ENCODE measurements around the gene GRK5. TPM values are rescaled to one million over a fixed set of nuclear protein-coding genes. Genes with fewer than 3 reads are reported as not detected.
"Not testable (repeated sequence)": the region's sequence is repeated elsewhere in the genome, so short reads cannot be mapped to it uniquely, and the experiment has no call there.

The GRK5 gene
- total and polyA plus RNA-seq, 4 donors, result 18.5 to 43.1 (median 40.3) TPM

- DNase-seq, result peak in 2 of 3 donors; percentile 50 to 66
- peaks cover 5 to 50% (median 25%) of the 10 kb centered on the region in 5 donors for H3K4me1 ChIP-seq (ENCODE audit: control insufficient read depth in 5 of 5, insufficient read depth in 5 of 5, low read length in 5 of 5)
- TF ChIP-seq CTCF (IDR thresholded peaks at IDR 0.05; ENCODE audit: control extremely low read depth, extremely low read depth), result no peak
- H3K27me3 ChIP-seq (ENCODE audit: control insufficient read depth in 3 of 3, insufficient read depth in 3 of 3, low read length in 2 of 3), result no peaks in the 10 kb centered on the region
- 53 to 55% methylated on average over 4 of the region's 4 CpGs for WGBS, 2 donors
- no peaks in the 10 kb centered on the region for H3K9me3 ChIP-seq (ENCODE audit: control insufficient read depth in 4 of 4, insufficient read depth in 3 of 4, low read length in 3 of 4)
- no peak overlapping the region for H3K27ac ChIP-seq (ENCODE audit: low read depth in 1 of 2, low read length in 1 of 2)
- no peak for ATAC-seq (ENCODE audit: insufficient read depth, low FRiP score)
- H3K9ac ChIP-seq (ENCODE audit: insufficient read depth in 1 of 2, low read length in 2 of 2), result peak overlapping the region in 1 of 2 donors; percentile 40
- H3K36me3 ChIP-seq (ENCODE audit: control insufficient read depth in 4 of 4, insufficient read depth in 4 of 4, low read length in 4 of 4), result no peaks in the 10 kb centered on the region
- H3K4me3 ChIP-seq, result no peak overlapping the region
Observed at GRCh38 chr10:119225083-119225658, 17.8 kb downstream of the GRK5 start.

- Histone ChIP-seq H3K4me3 (no peak overlapping the region), H3K4me1 (ENCODE audit: control insufficient read depth in 5 of 5, insufficient read depth in 5 of 5, low read length in 5 of 5) (peaks cover under 1 to 24% (median 20%) of the 10 kb centered on the region in 5 donors), H3K36me3 (ENCODE audit: control insufficient read depth in 4 of 4, insufficient read depth in 4 of 4, low read length in 4 of 4) (no peaks in the 10 kb centered on the region), H3K9ac (ENCODE audit: insufficient read depth in 1 of 2, low read length in 2 of 2) (no peak overlapping the region), H3K27me3 (ENCODE audit: control insufficient read depth in 3 of 3, insufficient read depth in 3 of 3, low read length in 2 of 3) (no peaks in the 10 kb centered on the region), H3K27ac (ENCODE audit: low read depth in 1 of 2, low read length in 1 of 2) (no peak overlapping the region), H3K9me3 (ENCODE audit: control insufficient read depth in 4 of 4, insufficient read depth in 3 of 4, low read length in 3 of 4) (no peaks in the 10 kb centered on the region)
- TF ChIP-seq CTCF (IDR thresholded peaks at IDR 0.05; ENCODE audit: control extremely low read depth, extremely low read depth), result no peak
- ATAC-seq (ENCODE audit: insufficient read depth, low FRiP score) (no peak), DNase-seq (no peak)
- WGBS, 2 donors, result 79 to 89% methylated on average over 6 of the region's 6 CpGs
Observed at GRCh38 chr10:119227825-119228224, 20.5 kb downstream of the GRK5 start.

- H3K9me3 ChIP-seq (ENCODE audit: control insufficient read depth in 4 of 4, insufficient read depth in 3 of 4, low read length in 3 of 4), result no peaks in the 10 kb centered on the region
- H3K9ac ChIP-seq (ENCODE audit: insufficient read depth in 1 of 2, low read length in 2 of 2), result no peak overlapping the region
- no peak for ATAC-seq (ENCODE audit: insufficient read depth, low FRiP score)
- H3K27ac ChIP-seq (ENCODE audit: low read depth in 1 of 2, low read length in 1 of 2), result no peak overlapping the region
- H3K4me3 ChIP-seq, result no peak overlapping the region
- DNase-seq, result no peak
- H3K27me3 ChIP-seq (ENCODE audit: control insufficient read depth in 3 of 3, insufficient read depth in 3 of 3, low read length in 2 of 3), result no peaks in the 10 kb centered on the region
- 50 to 61% methylated on average over 7 of the region's 7 CpGs for WGBS, 2 donors
- TF ChIP-seq CTCF (IDR thresholded peaks at IDR 0.05; ENCODE audit: control extremely low read depth, extremely low read depth), result no peak
- peaks cover 13 to 27% (median 20%) of the 10 kb centered on the region in 5 donors for H3K4me1 ChIP-seq (ENCODE audit: control insufficient read depth in 5 of 5, insufficient read depth in 5 of 5, low read length in 5 of 5)
- no peaks in the 10 kb centered on the region for H3K36me3 ChIP-seq (ENCODE audit: control insufficient read depth in 4 of 4, insufficient read depth in 4 of 4, low read length in 4 of 4)
Observed at GRCh38 chr10:119231654-119232053, 24.3 kb downstream of the GRK5 start.

GRCh38 chr10:119232439-119232838, 25.1 kb downstream of the GRK5 start:
- WGBS, 2 donors, result 76 to 85% methylated on average over 4 of the region's 4 CpGs
- not testable (repeated sequence) for H3K9me3 ChIP-seq (ENCODE audit: control insufficient read depth in 4 of 4, insufficient read depth in 3 of 4, low read length in 3 of 4); H3K4me3 ChIP-seq; H3K9ac ChIP-seq (ENCODE audit: insufficient read depth in 1 of 2, low read length in 2 of 2); DNase-seq; H3K36me3 ChIP-seq (ENCODE audit: control insufficient read depth in 4 of 4, insufficient read depth in 4 of 4, low read length in 4 of 4); H3K27ac ChIP-seq (ENCODE audit: low read depth in 1 of 2, low read length in 1 of 2); ATAC-seq (ENCODE audit: insufficient read depth, low FRiP score); H3K27me3 ChIP-seq (ENCODE audit: control insufficient read depth in 3 of 3, insufficient read depth in 3 of 3, low read length in 2 of 3)
- peaks cover 15 to 35% (median 24%) of the 10 kb centered on the region in 5 donors for H3K4me1 ChIP-seq (ENCODE audit: control insufficient read depth in 5 of 5, insufficient read depth in 5 of 5, low read length in 5 of 5)

All from lung (tissue), 12 donors.